ENCODE measurements around the gene NKIRAS1. TPM values are rescaled to one million over a fixed set of nuclear protein-coding genes. Genes with fewer than 3 reads are reported as not detected.

Gene NKIRAS1
- total and polyA plus RNA-seq, 2 experiments from 2014 or later = 9.2 to 9.7 TPM

DNA sequence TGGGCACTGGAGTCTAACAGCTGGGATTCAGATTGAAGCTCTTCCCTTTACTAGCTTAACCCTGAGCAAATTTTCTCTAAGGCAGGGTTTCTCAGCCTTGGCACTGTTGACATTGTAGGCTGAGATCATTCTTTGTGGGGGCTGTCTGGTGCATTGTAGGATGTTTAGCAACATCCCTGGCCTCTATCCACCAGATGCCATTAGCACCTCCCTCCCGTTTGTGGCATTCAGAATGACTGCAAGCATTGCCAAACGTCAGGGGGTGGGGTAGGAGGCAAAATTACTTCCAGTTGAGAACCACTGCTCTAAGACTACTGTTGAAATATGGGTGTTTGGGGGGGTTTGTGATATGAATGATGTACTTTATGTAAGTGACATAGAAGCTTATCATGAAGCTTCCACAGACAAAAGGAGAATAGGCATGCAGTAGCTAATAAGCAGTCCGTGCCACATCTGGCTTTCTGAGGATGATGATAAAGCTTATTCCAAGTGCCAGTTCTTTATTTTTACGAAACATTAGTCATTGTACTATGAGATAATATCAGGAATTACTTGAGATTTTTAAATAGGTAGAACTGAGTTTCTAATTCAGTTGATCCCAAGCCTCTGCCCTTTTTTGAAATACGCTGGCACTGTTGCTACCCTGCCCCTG lies 39.3 kb downstream of the NKIRAS1 start:
- H3K36me3 Mint-ChIP-seq (ENCODE audit: low read depth) = peaks cover 58% of the 10 kb centered on the region
- no peak for DNase-seq (ENCODE audit: low spot score)
- peaks cover 33% of the 10 kb centered on the region for H3K9me3 Mint-ChIP-seq
- Histone ChIP-seq H3K4me3 (no peak overlapping the region), H3K4me1 (ENCODE audit: insufficient read depth) (peaks cover 7% of the 10 kb centered on the region; the same call in 1 of the 2 replicates), H3K27ac (ENCODE audit: low read depth) (no peak overlapping the region), H3K4me2 (no peak overlapping the region), H3F3A (replicated peaks; ENCODE audit: low read depth) (no peaks in the 10 kb centered on the region), H3K9me2 (ENCODE audit: insufficient read depth) (no peaks in the 10 kb centered on the region), H4K20me1 (replicated peaks; ENCODE audit: insufficient read depth) (peaks cover 22% of the 10 kb centered on the region), H3K27me3 (ENCODE audit: insufficient read depth) (no peaks in the 10 kb centered on the region), H2AFZ (no peak overlapping the region), H3K79me2 (replicated peaks; ENCODE audit: insufficient read depth) (peaks cover 93% of the 10 kb centered on the region), H3K36me3 (ENCODE audit: insufficient read depth) (no peaks in the 10 kb centered on the region; the same call in 1 of the 2 replicates)
- peaks cover 23% of the 10 kb centered on the region for H3K4me1 Mint-ChIP-seq
- no peak overlapping the region for H3K27ac Mint-ChIP-seq
- no peak overlapping the region for H3K4me3 Mint-ChIP-seq
- no peak for ATAC-seq
- TF ChIP-seq ZNF331 (CRISPR knock-in tag; IDR thresholded peaks at IDR 0.05; ENCODE audit: low read depth) (no peak), REST (IDR thresholded peaks at IDR 0.05; ENCODE audit: unreplicated experiment) (no peak), STAT1 (IDR thresholded peaks at IDR 0.05; ENCODE audit: unreplicated experiment) (no peak)
- TF ChIP-seq, protein P1, sequence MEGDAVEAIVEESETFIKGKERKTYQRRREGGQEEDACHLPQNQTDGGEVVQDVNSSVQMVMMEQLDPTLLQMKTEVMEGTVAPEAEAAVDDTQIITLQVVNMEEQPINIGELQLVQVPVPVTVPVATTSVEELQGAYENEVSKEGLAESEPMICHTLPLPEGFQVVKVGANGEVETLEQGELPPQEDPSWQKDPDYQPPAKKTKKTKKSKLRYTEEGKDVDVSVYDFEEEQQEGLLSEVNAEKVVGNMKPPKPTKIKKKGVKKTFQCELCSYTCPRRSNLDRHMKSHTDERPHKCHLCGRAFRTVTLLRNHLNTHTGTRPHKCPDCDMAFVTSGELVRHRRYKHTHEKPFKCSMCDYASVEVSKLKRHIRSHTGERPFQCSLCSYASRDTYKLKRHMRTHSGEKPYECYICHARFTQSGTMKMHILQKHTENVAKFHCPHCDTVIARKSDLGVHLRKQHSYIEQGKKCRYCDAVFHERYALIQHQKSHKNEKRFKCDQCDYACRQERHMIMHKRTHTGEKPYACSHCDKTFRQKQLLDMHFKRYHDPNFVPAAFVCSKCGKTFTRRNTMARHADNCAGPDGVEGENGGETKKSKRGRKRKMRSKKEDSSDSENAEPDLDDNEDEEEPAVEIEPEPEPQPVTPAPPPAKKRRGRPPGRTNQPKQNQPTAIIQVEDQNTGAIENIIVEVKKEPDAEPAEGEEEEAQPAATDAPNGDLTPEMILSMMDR (conservative IDR thresholded peaks at IDR 0.05; ENCODE audit: low read depth in 2 of 2) = no peak
- H3K27me3 Mint-ChIP-seq (ENCODE audit: insufficient read depth, low read depth, poor library complexity) = peaks cover 7% of the 10 kb centered on the region

GRCh38 chr3:23876923-23877322 lies 39.9 kb downstream of the NKIRAS1 start:
- ATAC-seq (no peak), DNase-seq (ENCODE audit: low spot score) (no peak)
- H3K36me3 ChIP-seq (ENCODE audit: insufficient read depth) = no peaks in the 10 kb centered on the region; the same call in 1 of the 2 replicates
- H3K27me3 Mint-ChIP-seq (ENCODE audit: insufficient read depth, low read depth, poor library complexity) = peaks cover 7% of the 10 kb centered on the region
- peaks cover 7% of the 10 kb centered on the region; the same call in 1 of the 2 replicates for H3K4me1 ChIP-seq (ENCODE audit: insufficient read depth)
- no peak overlapping the region for H3K27ac ChIP-seq (ENCODE audit: low read depth)
- H3K9me3 Mint-ChIP-seq = peaks cover 33% of the 10 kb centered on the region
- H4K20me1 ChIP-seq (replicated peaks; ENCODE audit: insufficient read depth) = peaks cover 22% of the 10 kb centered on the region
- no peak overlapping the region for H3K4me2 ChIP-seq
- H3K4me1 Mint-ChIP-seq = peaks cover 23% of the 10 kb centered on the region
- no peak overlapping the region for H3K4me3 Mint-ChIP-seq
- H3K36me3 Mint-ChIP-seq (ENCODE audit: low read depth) = peaks cover 57% of the 10 kb centered on the region
- H3F3A ChIP-seq (replicated peaks; ENCODE audit: low read depth) = no peaks in the 10 kb centered on the region
- no peak overlapping the region for H3K27ac Mint-ChIP-seq
- peaks cover 94% of the 10 kb centered on the region for H3K79me2 ChIP-seq (replicated peaks; ENCODE audit: insufficient read depth)
- no peak overlapping the region for H2AFZ ChIP-seq
- no peak overlapping the region for H3K4me3 ChIP-seq
- H3K9me2 ChIP-seq (ENCODE audit: insufficient read depth) = no peaks in the 10 kb centered on the region
- H3K27me3 ChIP-seq (ENCODE audit: insufficient read depth) = no peaks in the 10 kb centered on the region
- TF ChIP-seq CREB1 (CRISPR knock-in tag; IDR thresholded peaks at IDR 0.05; ENCODE audit: low read depth) (no peak), NANOG (IDR thresholded peaks at IDR 0.05; ENCODE audit: borderline replicate concordance) (no peak), EZH2phosphoT487 (IDR thresholded peaks at IDR 0.05; ENCODE audit: unreplicated experiment) (no peak), STAT1 (IDR thresholded peaks at IDR 0.05; ENCODE audit: unreplicated experiment) (no peak), EZH2 (IDR thresholded peaks at IDR 0.05; ENCODE audit: low read depth, unreplicated experiment) (no peak), ZNF331 (CRISPR knock-in tag; IDR thresholded peaks at IDR 0.05; ENCODE audit: low read depth) (no peak), REST (IDR thresholded peaks at IDR 0.05; ENCODE audit: unreplicated experiment) (no peak), ZNF114 (CRISPR knock-in tag; IDR thresholded peaks at IDR 0.05) (no peak), POLR2AphosphoS5 (IDR thresholded peaks at IDR 0.05; ENCODE audit: low read depth) (no peak)
- TF ChIP-seq, protein P1 (conservative IDR thresholded peaks at IDR 0.05; ENCODE audit: low read depth in 2 of 2) = no peak
- TF ChIP-seq, protein P2, sequence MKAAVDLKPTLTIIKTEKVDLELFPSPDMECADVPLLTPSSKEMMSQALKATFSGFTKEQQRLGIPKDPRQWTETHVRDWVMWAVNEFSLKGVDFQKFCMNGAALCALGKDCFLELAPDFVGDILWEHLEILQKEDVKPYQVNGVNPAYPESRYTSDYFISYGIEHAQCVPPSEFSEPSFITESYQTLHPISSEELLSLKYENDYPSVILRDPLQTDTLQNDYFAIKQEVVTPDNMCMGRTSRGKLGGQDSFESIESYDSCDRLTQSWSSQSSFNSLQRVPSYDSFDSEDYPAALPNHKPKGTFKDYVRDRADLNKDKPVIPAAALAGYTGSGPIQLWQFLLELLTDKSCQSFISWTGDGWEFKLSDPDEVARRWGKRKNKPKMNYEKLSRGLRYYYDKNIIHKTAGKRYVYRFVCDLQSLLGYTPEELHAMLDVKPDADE (IDR thresholded peaks at IDR 0.05) = no peak

Measured in GM23338 (cell line).